GM12801 (cell line): Measurements from ENCODE around the gene LRSAM1.

Source experiments
- TF ChIP-seq, protein P1 (sequence below): IDR thresholded peaks from one replicate; pipeline ENCODE4 v1.5.1; 2011; ENCODE audit warnings: control low read depth; ENCODE audit not compliant: insufficient read length; ENCODE audit errors: extremely low read depth

LRSAM1 gene

DNA sequence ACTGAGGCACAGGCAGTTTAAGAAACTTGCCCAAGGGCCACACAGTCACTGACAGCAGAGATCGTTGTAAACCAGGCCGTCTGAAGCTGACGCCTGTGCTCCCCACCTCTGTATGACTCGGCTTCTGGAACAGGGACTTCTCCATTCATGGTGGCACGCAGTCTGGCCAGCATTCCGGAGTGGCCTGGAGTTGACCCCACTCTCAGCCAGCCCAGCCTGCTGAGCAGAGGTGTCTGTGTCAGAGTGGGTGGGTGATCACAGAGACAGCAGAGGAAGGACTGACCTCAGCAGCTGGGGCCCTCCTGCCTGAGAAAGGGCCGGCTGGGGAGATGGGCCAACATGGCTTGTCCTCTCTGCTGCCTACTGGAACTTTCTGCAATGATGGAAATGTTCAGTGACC lies 12.6 kb downstream of the LRSAM1 start:
- TF ChIP-seq, protein P1, sequence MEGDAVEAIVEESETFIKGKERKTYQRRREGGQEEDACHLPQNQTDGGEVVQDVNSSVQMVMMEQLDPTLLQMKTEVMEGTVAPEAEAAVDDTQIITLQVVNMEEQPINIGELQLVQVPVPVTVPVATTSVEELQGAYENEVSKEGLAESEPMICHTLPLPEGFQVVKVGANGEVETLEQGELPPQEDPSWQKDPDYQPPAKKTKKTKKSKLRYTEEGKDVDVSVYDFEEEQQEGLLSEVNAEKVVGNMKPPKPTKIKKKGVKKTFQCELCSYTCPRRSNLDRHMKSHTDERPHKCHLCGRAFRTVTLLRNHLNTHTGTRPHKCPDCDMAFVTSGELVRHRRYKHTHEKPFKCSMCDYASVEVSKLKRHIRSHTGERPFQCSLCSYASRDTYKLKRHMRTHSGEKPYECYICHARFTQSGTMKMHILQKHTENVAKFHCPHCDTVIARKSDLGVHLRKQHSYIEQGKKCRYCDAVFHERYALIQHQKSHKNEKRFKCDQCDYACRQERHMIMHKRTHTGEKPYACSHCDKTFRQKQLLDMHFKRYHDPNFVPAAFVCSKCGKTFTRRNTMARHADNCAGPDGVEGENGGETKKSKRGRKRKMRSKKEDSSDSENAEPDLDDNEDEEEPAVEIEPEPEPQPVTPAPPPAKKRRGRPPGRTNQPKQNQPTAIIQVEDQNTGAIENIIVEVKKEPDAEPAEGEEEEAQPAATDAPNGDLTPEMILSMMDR = no peak

DNA sequence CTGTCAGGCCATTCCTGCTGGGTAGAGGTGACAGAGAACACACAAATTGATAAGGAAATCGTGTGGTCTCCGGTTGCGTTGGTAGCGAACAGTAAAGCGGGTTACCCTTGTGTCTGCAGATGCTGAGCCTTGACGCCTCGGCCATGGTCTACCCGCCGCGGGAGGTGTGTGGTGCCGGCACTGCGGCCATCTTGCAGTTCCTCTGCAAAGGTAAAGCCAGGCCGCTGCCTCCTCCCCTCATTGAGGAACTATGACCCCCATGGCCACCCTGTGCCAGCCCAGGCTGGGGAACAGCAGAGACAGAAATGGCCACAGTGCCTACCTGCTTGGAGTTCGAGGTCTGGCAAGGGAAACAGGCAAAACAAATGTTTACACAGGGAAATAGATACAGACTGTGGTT lies 16.3 kb downstream of the LRSAM1 start:
- TF ChIP-seq, protein P1 = no peak

DNA sequence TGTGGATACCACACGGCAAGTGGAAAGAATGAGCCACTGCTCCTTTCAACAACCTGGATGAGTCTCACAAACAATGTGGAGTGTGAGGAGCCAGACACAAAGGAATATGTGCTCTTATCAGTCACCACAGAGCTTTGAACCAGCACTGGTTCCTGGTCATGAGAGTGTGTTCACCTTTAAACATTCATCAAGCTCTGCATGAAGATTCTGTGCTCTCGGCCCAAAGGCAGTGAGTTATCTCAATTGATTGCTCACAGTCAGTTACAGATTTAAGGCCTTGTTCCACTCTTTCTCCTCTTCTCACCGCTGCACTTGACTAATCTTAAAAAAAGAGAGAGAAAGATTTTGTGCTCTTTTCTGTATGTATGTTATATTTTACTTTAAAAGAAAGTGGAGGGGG lies 19.4 kb downstream of the LRSAM1 start:
- TF ChIP-seq, protein P1 = no peak

DNA sequence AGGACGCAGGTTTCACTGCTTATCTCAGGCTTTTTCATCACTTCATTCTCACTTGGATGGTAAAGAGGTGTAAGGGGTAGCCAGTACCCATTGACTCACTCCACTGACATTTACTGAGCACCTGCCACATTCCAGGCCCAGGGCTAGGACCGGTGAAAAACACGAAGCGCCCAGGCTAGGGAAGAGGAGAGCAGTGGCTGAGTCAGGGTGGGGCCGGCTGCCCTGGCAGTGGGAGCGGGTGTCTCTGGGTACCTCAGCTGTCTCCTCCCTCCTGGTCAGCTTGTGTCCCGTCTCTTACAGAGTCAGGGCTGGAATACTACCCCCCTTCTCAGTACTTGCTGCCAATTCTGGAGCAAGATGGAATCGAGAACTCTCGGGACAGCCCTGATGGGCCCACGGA lies 22.2 kb downstream of the LRSAM1 start:
- TF ChIP-seq, protein P1 = no peak

DNA sequence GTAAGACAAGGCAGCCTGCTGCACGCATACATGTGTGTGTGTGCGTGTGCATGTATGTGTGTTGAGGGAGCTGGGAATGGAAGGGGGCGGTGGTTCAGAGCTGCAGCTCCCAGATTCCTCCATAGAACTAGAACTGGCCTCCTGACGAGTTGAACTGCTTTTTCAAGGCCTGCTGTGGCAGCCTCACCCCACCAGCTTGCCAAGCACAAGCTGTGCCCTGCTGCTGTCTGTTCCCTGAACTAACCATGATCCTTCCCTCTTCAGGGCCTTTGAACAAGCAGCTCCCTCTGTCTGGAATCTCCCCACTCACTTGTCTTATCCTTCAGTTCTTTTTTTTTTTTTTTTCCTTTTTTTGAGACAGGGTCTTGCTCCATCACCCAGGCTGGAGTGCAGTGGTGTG lies 22.6 kb downstream of the LRSAM1 start:
- TF ChIP-seq, protein P1 = no peak

DNA sequence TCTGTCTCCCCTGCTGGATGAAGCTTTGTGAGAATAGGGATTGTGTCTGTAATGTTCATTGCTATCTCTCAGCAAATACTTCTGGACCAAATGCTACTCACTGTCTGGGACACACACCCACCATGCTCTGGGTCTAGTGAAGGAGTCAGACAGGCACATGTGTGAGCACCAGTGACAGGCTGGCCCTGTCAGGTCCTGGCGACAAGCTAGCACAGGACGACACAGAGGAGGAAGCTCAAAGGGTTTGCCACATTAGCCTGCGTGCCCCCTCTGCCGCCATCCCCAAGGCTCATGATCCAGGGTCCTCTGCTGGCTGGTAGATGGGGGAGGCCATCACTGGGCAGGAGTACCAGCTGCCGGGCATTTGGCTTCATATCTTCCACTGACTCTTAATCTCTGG lies 23.3 kb downstream of the LRSAM1 start:
- TF ChIP-seq, protein P1 = no peak

DNA sequence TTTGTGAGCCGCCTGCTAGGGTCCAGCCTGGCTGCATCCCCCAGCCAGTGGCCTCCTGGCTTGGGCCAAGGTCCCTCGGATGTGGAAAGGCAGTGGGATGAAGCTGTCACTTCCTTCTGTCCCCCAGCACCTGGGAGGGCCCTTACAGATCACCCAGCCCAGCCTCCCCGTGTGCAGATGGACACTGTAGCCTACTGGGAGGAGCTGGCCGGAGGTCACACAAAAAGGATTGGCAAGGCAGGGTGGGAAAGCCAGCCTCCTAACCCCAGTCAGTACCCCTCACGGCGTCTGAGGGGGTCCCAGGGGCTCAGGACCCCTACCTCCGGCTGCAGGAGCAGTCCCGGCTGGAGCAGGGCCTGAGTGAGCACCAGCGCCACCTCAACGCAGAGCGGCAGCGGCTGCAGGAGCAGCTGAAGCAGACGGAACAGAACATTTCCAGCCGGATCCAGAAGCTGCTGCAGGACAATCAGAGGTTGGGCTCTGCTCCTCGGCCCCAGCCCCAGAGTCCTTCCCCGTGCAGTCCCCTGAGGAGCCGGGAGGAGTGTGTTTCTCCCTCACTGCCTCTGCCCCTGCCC lies 28.3 kb downstream of the LRSAM1 start:
- TF ChIP-seq, protein P1 = no peak
